ENCODE measurements around the gene TOMM6.
"Not testable (repeated sequence)": the region's sequence is repeated elsewhere in the genome, so short reads cannot be mapped to it uniquely, and the experiment has no call there.

Gene TOMM6

DNA sequence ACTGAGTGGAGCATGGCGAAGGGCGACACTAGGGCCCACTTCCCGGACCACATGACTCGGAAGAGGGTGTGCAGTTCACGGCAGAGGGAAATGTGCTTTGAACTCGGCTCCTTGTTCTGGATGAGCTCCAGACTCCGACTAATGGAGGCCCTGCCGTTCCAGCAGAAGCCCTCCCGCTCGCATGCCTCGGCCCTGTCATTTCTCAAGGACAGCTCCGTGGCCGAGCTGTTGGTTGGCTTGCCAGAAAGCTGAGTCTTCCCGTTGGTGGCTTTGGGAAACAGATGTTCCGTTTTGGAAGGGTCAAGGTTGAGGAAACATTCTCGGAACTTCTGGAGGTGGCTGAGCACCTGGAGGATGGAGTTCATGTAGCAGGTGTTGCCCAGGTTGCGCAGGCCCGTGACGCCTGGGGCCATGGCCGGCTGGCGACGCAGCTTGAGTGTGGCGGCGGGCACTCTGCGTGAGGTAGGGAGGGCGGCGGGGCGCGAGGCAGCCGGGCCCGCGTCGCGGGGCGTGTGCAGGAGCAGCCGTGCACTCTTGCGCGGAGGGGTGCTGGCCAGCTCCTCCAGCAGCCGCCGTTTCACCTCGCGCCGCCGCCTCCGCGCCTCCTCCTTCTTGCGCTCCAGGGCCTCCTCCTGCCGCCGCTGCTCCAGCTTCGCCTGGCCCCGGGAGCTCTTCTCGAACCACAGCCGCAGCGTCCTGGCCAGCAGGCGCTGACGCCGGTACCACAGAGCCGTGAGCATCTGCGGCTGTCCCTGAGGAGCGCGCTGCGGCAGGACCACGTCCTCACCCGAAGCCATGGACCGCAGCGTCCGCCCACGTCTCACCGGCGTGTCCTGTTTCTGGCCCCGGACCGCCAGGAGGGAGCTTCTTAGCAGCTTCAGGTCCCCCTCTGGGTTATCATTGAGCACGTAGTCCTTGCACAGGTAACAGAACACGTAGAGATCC lies 18.6 kb downstream of the TOMM6 start:
- H3K9ac ChIP-seq (ENCODE audit: low read depth in 1 of 2, low read length in 2 of 2) = no peak overlapping the region
- no peaks in the 10 kb centered on the region for H3K9me3 ChIP-seq (ENCODE audit: control insufficient read depth in 1 of 2, low read length in 2 of 2)
- H3K27me3 ChIP-seq (ENCODE audit: control insufficient read depth in 1 of 2, insufficient read depth in 2 of 2, low read length in 2 of 2) = no peaks in the 10 kb centered on the region
- peaks cover 0 to 6% of the 10 kb centered on the region in 2 donors for H3K36me3 ChIP-seq (ENCODE audit: control insufficient read depth in 1 of 2, insufficient read depth in 2 of 2, low read length in 2 of 2)
- H3K4me1 ChIP-seq (ENCODE audit: control insufficient read depth in 1 of 2, insufficient read depth in 2 of 2, low read length in 2 of 2) = no peaks in the 10 kb centered on the region
- no peak overlapping the region for H3K4me3 ChIP-seq (ENCODE audit: low read depth in 1 of 2, low read length in 2 of 2)
- H3K27ac ChIP-seq (ENCODE audit: low read depth, low read length) = no peak overlapping the region

DNA sequence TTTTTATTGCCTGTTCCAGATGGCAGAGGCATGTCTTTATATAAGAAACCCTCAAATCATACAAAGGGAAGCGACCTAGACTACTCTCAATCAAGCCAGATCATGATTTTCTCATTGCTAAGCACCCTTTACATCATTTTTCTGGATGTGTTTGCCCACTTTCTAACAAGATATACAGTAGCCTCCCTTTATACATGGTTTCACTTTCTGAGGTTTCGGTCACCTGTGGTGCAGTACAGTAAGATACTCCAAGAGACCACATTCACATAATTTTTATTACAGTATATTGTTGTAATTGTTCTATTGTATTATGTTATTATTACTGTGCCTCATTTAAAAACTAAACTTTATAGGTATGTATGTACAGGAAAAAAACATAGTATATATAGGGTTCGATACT lies 23.6 kb downstream of the TOMM6 start:
- Histone ChIP-seq H3K36me3 (ENCODE audit: control insufficient read depth in 1 of 2, insufficient read depth in 2 of 2, low read length in 2 of 2) (no peaks in the 10 kb centered on the region), H3K9ac (ENCODE audit: low read depth in 1 of 2, low read length in 2 of 2) (no peak overlapping the region), H3K9me3 (ENCODE audit: control insufficient read depth in 1 of 2, low read length in 2 of 2) (no peaks in the 10 kb centered on the region), H3K27ac (ENCODE audit: low read depth, low read length) (no peak overlapping the region), H3K4me3 (ENCODE audit: low read depth in 1 of 2, low read length in 2 of 2) (no peak overlapping the region), H3K4me1 (ENCODE audit: control insufficient read depth in 1 of 2, insufficient read depth in 2 of 2, low read length in 2 of 2) (no peaks in the 10 kb centered on the region), H3K27me3 (ENCODE audit: control insufficient read depth in 1 of 2, insufficient read depth in 2 of 2, low read length in 2 of 2) (no peaks in the 10 kb centered on the region)

DNA sequence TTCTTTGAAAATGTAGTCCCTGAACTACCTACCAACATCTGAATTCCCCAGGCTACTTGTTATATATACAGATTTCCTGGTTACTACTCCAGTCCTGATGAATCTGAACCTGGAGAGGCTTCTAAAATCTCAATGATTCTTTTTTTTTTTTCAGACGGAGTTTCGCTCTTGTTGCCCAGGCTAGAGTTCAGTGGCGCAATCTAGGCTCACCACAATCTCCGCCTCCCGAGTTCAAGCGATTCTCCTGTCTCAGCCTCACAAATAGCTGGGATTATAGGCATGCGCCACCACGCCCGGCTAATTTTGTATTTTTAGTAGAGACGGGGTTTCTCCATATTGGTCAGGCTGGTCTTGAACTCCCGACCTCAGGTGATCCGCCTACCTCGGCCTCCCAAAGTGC lies 24.5 kb downstream of the TOMM6 start:
- H3K9ac ChIP-seq (ENCODE audit: low read depth in 1 of 2, low read length in 2 of 2); H3K27me3 ChIP-seq (ENCODE audit: control insufficient read depth in 1 of 2, insufficient read depth in 2 of 2, low read length in 2 of 2); H3K4me1 ChIP-seq (ENCODE audit: control insufficient read depth in 1 of 2, insufficient read depth in 2 of 2, low read length in 2 of 2); H3K4me3 ChIP-seq (ENCODE audit: low read depth in 1 of 2, low read length in 2 of 2); H3K9me3 ChIP-seq (ENCODE audit: control insufficient read depth in 1 of 2, low read length in 2 of 2); H3K27ac ChIP-seq (ENCODE audit: low read depth, low read length); H3K36me3 ChIP-seq (ENCODE audit: control insufficient read depth in 1 of 2, insufficient read depth in 2 of 2, low read length in 2 of 2): not testable (repeated sequence)

DNA sequence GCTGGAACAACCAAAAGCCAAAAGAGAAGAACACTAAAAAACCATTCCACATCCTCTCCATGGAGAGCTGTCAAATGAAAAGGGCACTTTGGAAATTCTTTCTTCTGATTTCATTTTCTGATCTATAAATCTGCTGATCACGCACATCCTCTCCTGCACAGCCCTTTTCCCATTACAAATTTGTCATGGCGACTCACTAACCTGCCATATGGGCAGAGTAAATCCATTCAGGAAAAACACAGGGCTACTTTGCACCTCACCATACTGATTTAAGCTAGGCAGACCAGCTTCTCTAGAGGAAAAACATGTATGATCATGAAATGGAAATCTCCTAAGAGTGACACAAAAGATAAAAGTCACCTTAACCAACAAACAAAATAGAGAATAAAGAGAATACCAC lies 26.0 kb downstream of the TOMM6 start:
- Histone ChIP-seq H3K9ac (ENCODE audit: low read depth in 1 of 2, low read length in 2 of 2) (no peak overlapping the region), H3K4me1 (ENCODE audit: control insufficient read depth in 1 of 2, insufficient read depth in 2 of 2, low read length in 2 of 2) (no peaks in the 10 kb centered on the region), H3K36me3 (ENCODE audit: control insufficient read depth in 1 of 2, insufficient read depth in 2 of 2, low read length in 2 of 2) (no peaks in the 10 kb centered on the region), H3K4me3 (ENCODE audit: low read depth in 1 of 2, low read length in 2 of 2) (no peak overlapping the region), H3K27ac (ENCODE audit: low read depth, low read length) (no peak overlapping the region), H3K27me3 (ENCODE audit: control insufficient read depth in 1 of 2, insufficient read depth in 2 of 2, low read length in 2 of 2) (no peaks in the 10 kb centered on the region), H3K9me3 (ENCODE audit: control insufficient read depth in 1 of 2, low read length in 2 of 2) (no peaks in the 10 kb centered on the region)

DNA sequence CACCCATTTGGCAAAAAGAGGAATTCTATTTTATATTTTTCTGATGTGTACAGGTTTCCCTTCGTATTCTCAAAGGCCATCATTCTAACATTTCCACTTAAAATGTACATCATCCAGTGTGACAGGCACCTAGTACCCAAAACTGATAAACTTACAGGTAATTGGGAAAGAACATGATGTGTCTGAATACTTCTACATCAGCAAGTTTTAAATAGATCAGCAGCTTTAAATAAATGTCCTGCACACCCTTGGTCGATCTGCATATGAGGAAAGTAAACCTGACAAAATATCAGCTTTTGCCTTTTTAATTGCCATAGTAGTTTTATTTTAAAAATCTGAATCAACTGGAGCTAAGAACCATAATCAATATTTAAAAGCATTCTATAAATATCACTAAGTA lies 26.5 kb downstream of the TOMM6 start:
- H3K4me1 ChIP-seq (ENCODE audit: control insufficient read depth in 1 of 2, insufficient read depth in 2 of 2, low read length in 2 of 2) = no peaks in the 10 kb centered on the region
- no peak overlapping the region for H3K4me3 ChIP-seq (ENCODE audit: low read depth in 1 of 2, low read length in 2 of 2)
- H3K27ac ChIP-seq (ENCODE audit: low read depth, low read length) = no peak overlapping the region
- no peaks in the 10 kb centered on the region for H3K27me3 ChIP-seq (ENCODE audit: control insufficient read depth in 1 of 2, insufficient read depth in 2 of 2, low read length in 2 of 2)
- no peaks in the 10 kb centered on the region for H3K9me3 ChIP-seq (ENCODE audit: control insufficient read depth in 1 of 2, low read length in 2 of 2)
- no peaks in the 10 kb centered on the region for H3K36me3 ChIP-seq (ENCODE audit: control insufficient read depth in 1 of 2, insufficient read depth in 2 of 2, low read length in 2 of 2)
- no peak overlapping the region for H3K9ac ChIP-seq (ENCODE audit: low read depth in 1 of 2, low read length in 2 of 2)

DNA sequence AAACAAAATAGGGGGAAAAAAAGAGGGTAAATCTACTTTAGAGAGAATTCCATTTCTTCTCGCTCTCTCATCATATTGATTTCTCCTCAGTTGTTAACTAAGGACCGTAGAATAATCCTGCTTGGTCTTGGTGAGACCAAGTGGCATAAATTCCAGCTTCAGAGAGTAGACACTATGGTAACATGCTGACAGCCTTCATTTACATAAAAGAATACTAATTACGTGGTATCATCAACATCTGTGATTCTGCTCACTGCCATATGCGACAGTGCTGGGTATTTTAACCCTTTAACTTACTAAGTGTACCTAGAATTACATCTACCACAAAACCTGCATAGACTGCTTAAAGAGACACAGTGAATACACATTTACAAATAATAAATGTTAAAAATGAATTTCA lies 27.1 kb downstream of the TOMM6 start:
- Histone ChIP-seq H3K27me3 (ENCODE audit: control insufficient read depth in 1 of 2, insufficient read depth in 2 of 2, low read length in 2 of 2) (no peaks in the 10 kb centered on the region), H3K4me3 (ENCODE audit: low read depth in 1 of 2, low read length in 2 of 2) (no peak overlapping the region), H3K9me3 (ENCODE audit: control insufficient read depth in 1 of 2, low read length in 2 of 2) (no peaks in the 10 kb centered on the region), H3K27ac (ENCODE audit: low read depth, low read length) (no peak overlapping the region), H3K36me3 (ENCODE audit: control insufficient read depth in 1 of 2, insufficient read depth in 2 of 2, low read length in 2 of 2) (no peaks in the 10 kb centered on the region), H3K4me1 (ENCODE audit: control insufficient read depth in 1 of 2, insufficient read depth in 2 of 2, low read length in 2 of 2) (no peaks in the 10 kb centered on the region), H3K9ac (ENCODE audit: low read depth in 1 of 2, low read length in 2 of 2) (no peak overlapping the region)

DNA sequence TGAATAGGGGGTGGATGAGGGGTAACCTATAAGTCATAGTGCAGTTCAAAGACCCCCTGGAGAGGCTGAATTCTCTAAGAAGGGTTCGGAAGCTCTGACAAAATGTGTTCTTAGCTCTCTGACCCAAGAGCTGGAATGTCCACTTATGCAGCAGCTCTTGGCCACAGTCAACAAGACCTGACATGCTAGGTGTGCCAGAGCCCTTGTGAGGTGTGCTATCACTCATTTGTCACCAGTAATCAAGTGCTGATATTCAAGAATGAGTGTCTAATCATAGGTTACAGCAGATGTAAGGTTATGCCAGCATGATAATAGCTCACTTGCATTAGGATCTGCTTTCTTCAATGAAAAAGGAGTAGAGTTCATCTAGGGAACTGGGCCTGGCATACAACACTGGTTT lies 28.1 kb downstream of the TOMM6 start:
- H3K4me3 ChIP-seq (ENCODE audit: low read depth in 1 of 2, low read length in 2 of 2) = no peak overlapping the region

DNA sequence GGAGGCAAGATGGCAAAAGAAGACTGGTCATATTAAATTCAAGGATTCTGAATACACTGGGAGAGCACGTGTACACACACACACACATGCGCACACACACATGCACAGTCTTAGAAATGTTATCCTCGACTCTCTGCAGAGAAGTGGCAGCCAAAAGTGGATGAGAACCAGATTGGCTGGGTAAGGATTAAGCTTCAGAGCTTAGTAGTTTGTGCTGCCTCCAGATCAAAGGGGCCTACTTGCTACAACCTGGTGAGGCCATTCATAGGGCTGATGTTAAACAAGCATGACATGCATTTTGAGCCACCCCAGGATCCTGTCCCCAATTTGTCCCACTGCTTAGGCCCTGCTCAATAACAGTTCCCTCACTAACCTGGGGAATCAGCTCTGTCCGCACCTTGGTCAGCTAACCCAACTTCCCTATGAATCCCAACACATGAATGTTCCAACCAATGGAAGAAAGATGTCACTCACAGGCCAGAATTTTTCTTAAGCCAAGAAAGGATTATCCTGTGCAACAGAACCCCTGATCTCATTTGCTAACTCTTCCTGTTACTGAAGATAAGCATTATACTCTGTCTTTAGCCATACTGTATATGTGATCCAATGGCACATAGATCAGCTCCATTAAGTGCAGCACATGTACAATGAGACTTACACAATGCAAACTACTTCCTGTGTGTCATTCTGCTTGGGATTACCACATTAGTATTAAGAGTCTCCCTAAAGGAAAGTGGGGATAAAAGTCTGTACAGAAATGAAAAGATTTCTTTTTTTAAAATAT lies 31.0 kb downstream of the TOMM6 start:
- Histone ChIP-seq H3K4me1 (ENCODE audit: control insufficient read depth in 1 of 2, insufficient read depth in 2 of 2, low read length in 2 of 2) (no peaks in the 10 kb centered on the region), H3K9ac (ENCODE audit: low read depth in 1 of 2, low read length in 2 of 2) (no peak overlapping the region), H3K4me3 (ENCODE audit: low read depth in 1 of 2, low read length in 2 of 2) (no peak overlapping the region), H3K9me3 (ENCODE audit: control insufficient read depth in 1 of 2, low read length in 2 of 2) (no peaks in the 10 kb centered on the region), H3K36me3 (ENCODE audit: control insufficient read depth in 1 of 2, insufficient read depth in 2 of 2, low read length in 2 of 2) (no peaks in the 10 kb centered on the region), H3K27ac (ENCODE audit: low read depth, low read length) (no peak overlapping the region), H3K27me3 (ENCODE audit: control insufficient read depth in 1 of 2, insufficient read depth in 2 of 2, low read length in 2 of 2) (no peaks in the 10 kb centered on the region)

More for the DNA sequence above, 28.1 kb downstream of the TOMM6 start:
- no peaks in the 10 kb centered on the region for H3K36me3 ChIP-seq (ENCODE audit: control insufficient read depth in 1 of 2, insufficient read depth in 2 of 2, low read length in 2 of 2)
- no peaks in the 10 kb centered on the region for H3K9me3 ChIP-seq (ENCODE audit: control insufficient read depth in 1 of 2, low read length in 2 of 2)
- no peak overlapping the region for H3K27ac ChIP-seq (ENCODE audit: low read depth, low read length)
- H3K9ac ChIP-seq (ENCODE audit: low read depth in 1 of 2, low read length in 2 of 2) = no peak overlapping the region
- H3K4me1 ChIP-seq (ENCODE audit: control insufficient read depth in 1 of 2, insufficient read depth in 2 of 2, low read length in 2 of 2) = no peaks in the 10 kb centered on the region
- no peaks in the 10 kb centered on the region for H3K27me3 ChIP-seq (ENCODE audit: control insufficient read depth in 1 of 2, insufficient read depth in 2 of 2, low read length in 2 of 2)

DNA sequence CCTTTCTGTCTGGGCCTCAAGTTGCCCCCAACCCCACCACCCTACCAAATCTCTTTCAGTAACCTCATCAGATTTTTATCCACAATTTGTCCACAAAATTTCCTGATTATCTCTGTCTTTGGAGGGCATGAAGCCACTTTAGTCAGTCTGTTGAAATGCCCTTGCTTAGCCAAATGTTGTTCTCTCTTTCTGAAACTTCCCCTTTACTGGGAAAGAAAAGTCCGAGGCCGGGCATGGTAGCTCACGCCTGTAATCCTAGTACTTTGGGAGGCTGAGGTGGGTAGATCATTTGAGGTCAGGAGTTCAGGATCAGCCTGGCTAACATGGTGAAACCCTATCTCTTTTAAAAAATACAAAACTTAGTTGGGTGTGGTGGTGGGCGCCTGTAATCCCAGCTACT lies 33.8 kb downstream of the TOMM6 start:
- Histone ChIP-seq H3K27me3 (ENCODE audit: control insufficient read depth in 1 of 2, insufficient read depth in 2 of 2, low read length in 2 of 2) (no peaks in the 10 kb centered on the region), H3K4me1 (ENCODE audit: control insufficient read depth in 1 of 2, insufficient read depth in 2 of 2, low read length in 2 of 2) (no peaks in the 10 kb centered on the region), H3K4me3 (ENCODE audit: low read depth in 1 of 2, low read length in 2 of 2) (no peak overlapping the region)

DNA sequence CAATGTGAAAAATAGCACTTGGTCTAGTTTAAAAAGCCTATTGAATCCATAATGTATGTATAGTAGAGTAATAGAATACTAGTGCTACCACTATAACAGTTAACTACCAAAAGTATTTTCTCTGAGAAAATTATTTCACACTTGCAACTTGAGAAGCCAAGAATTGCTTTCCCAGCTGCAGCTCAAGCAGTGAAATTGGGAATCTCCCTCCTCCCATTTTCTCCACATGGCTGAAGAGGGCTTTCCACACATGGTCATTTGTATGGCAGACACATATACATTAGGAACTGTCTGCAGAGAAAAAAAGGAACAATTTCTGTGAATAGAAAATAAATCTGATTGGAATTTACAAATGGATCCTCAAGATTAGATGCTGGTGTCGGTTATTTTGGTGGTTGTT lies 34.5 kb downstream of the TOMM6 start:
- Histone ChIP-seq H3K27me3 (ENCODE audit: control insufficient read depth in 1 of 2, insufficient read depth in 2 of 2, low read length in 2 of 2) (no peaks in the 10 kb centered on the region), H3K27ac (ENCODE audit: low read depth, low read length) (no peak overlapping the region), H3K4me3 (ENCODE audit: low read depth in 1 of 2, low read length in 2 of 2) (no peak overlapping the region), H3K4me1 (ENCODE audit: control insufficient read depth in 1 of 2, insufficient read depth in 2 of 2, low read length in 2 of 2) (no peaks in the 10 kb centered on the region), H3K9me3 (ENCODE audit: control insufficient read depth in 1 of 2, low read length in 2 of 2) (no peaks in the 10 kb centered on the region), H3K36me3 (ENCODE audit: control insufficient read depth in 1 of 2, insufficient read depth in 2 of 2, low read length in 2 of 2) (no peaks in the 10 kb centered on the region), H3K9ac (ENCODE audit: low read depth in 1 of 2, low read length in 2 of 2) (no peak overlapping the region)

More for the DNA sequence above, 33.8 kb downstream of the TOMM6 start:
- Histone ChIP-seq H3K9ac (ENCODE audit: low read depth in 1 of 2, low read length in 2 of 2) (no peak overlapping the region), H3K36me3 (ENCODE audit: control insufficient read depth in 1 of 2, insufficient read depth in 2 of 2, low read length in 2 of 2) (no peaks in the 10 kb centered on the region), H3K27ac (ENCODE audit: low read depth, low read length) (no peak overlapping the region), H3K9me3 (ENCODE audit: control insufficient read depth in 1 of 2, low read length in 2 of 2) (no peaks in the 10 kb centered on the region)

Data from duodenal mucosa (tissue), 2 donors.